CD4-positive, alpha-beta T cell treated with Interleukin-10 for 1 hour (primary cell): ENCODE results near the gene TCIRG1.
"Not testable (repeated sequence)": the region's sequence is repeated elsewhere in the genome, so short reads cannot be mapped to it uniquely, and the experiment has no call there.

Source experiments
- DNase-seq: peaks from one replicate; pipeline ENCODE4 v3.0.0-alpha.2; 2020

TCIRG1 gene, protein sequence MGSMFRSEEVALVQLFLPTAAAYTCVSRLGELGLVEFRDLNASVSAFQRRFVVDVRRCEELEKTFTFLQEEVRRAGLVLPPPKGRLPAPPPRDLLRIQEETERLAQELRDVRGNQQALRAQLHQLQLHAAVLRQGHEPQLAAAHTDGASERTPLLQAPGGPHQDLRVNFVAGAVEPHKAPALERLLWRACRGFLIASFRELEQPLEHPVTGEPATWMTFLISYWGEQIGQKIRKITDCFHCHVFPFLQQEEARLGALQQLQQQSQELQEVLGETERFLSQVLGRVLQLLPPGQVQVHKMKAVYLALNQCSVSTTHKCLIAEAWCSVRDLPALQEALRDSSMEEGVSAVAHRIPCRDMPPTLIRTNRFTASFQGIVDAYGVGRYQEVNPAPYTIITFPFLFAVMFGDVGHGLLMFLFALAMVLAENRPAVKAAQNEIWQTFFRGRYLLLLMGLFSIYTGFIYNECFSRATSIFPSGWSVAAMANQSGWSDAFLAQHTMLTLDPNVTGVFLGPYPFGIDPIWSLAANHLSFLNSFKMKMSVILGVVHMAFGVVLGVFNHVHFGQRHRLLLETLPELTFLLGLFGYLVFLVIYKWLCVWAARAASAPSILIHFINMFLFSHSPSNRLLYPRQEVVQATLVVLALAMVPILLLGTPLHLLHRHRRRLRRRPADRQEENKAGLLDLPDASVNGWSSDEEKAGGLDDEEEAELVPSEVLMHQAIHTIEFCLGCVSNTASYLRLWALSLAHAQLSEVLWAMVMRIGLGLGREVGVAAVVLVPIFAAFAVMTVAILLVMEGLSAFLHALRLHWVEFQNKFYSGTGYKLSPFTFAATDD

DNA sequence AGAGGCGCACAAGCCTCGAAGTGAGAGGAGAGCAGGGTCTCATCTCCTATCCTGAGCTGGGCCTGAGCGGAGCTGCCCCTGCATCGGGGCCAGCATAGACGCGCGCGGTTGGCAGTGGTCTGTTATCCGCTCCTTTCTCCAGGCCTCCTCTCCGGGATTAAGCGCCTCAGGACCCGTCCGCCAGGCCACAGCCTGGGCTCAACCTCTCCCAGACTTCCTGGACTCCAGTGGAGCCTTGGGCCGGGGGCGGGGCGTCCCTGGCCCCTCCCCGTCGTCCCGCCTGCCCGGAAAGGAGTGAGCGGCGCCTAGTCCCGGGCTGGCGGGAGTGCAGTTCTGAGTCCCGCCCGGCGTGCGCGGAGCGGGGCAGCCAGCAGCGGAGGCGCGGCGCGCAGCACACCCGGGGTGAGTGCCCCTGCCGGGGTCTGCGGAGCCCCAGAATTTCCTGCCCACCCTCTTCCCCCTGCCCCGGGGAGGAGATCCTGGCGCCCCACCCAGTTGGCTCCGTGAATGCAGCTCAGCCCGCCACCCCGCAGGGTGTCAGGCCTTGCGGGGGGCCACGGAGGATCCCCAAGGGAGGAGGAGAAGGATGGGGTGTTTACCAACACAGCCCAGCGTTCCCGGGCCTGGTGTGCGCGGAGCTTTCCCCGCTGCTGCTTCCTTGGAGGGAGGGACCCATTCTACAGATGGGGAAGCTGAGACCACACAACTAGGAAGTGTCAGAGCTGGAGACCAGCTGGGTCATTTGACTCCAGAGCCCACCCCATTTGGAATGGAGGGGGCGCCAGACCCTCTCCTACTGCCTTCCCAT is at the start of gene TCIRG1:
TCIRG1 (plus strand) TSS at position 308 of the 808 bp plus-strand sequence. CDS start 2,247 bp downstream, outside the sequence.
- peak; percentile 63 for DNase-seq

DNA sequence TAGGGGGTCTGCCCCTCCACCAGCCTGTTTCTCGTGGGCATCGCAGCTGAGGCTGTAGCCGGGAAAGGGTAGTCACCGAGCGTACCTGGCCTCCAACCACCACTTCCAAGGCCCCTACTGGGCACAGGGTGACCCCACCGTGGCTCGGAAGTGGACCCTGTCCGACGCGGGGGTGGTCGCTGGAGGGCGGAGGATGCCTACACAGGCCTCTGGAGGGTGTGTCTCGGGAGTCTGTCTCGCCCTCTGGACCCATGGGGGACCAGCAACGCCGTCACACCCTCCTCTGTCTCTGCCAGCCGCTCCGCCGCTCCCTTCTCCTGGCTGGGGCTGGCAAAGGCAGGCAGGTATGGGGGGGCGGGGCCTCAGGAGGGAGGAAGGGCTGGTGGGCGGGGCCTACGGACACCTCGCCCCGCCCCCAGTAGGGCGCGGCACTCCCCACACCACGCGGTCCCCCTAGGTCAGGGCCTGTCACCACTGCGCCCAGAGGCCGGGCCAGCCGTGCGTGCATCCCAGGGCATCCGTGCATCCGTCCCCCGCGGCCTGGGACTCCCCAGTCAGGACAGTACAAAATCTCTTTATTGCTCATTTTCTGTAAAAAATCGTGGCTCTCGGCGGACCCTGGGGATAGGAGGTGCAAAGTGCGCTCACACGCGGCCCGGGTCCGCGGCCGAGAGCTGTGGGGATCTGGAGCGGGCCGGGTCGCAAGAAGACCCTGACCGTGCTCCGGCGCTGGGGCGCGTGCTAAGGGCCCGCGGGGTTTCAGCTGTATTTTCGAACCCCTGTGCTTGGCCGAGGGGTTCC is 48.1 kb upstream of the TCIRG1 start:
- not testable (repeated sequence) for DNase-seq

DNA sequence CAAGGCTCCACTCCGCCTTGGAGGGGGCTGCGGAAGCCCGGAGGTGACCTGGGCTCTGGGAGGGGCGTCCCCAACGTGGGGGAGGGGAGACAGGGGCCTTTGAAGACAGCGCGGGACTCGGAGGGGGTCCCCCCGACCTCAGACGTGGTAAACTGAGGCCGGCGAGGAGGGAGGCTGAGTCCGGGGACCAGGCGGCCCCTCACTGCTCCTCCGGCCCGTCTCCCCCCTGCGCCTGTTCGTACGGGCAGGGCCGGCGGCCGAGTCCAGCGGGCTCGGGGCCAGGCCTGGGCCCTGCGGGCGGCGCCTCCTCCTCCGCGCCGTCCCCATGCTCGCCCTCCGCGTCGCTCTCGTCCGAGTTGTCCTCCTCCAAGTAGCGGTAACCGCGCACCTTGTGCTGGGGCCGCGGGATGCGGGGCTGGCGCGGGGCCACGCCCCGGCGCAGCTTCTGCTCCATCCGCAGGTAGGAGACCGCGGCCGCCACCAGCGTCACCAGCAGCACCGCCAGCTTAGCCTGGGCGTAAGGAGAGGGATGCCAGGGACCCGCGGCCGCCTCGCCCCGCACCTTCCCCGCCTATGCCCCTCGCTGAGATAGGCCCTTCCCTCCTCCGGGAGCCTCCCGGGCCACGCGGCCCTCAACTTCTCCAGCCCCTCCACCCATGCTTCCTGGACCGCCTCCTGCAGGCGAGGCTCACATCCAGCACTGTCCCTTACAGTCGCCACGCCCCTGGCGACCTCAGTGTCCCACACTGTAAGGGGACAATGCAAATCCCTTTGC is 47.3 kb upstream of the TCIRG1 start:
- DNase-seq: not testable (repeated sequence)

DNA sequence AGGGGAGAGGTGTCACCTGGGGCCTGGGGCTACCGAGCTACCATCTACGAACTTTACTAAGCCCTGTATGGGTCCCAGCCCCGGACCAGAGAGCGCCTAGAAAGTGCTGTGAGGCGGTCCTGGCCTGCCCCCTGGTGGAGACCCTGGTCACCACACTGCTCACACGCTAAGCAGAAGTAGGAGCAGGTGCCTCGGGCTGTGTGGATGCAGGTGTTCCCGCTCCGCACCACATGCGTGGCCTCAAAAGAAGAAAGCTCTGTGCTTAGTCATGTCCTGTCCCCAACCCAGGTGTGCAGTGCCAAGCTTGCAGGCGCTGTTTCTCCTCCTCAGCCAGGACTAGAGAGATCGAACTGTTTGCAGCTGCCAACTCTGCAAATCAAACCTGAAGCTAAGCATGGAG is 45.0 kb upstream of the TCIRG1 start:
- DNase-seq: peak; percentile 60

DNA sequence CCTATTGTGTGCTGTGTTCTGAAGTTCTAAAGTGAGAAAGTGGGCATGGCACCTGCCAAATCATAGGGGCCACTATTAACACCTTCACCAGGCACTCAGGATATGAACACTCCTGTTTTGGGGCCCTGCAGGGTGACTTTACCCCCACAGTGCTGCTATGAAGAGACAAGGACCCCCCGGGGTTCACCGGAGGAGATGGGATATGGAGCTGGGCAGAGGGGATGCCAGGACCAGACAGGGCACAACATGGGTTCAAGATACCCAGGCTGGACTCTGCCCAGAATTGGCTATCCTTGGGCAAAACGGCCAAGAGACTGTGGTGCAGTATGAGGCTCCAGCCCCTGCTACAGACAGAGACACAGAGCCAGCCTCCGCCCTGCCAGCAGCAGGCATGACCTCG is 44.4 kb upstream of the TCIRG1 start:
- not testable (repeated sequence) for DNase-seq

DNA sequence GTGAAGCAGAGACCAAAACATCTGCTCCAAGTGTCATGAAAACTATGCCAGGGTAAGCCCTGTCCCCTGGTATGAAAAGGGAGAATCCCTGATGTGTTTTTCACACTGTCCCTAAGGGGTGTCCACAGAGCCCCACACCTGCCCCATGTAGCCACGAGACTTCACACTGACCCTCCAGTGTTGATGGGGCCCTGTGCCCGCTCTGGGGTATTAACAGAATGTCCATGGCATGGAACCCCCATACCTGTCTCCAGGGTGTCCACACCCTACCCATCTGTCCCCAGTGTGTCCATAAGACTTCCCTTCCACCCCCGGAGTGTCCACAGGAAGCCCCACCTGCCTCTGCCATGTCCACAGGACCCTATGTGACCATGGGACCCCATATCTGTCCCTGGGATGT is 43.7 kb upstream of the TCIRG1 start:
- DNase-seq: not testable (repeated sequence)

DNA sequence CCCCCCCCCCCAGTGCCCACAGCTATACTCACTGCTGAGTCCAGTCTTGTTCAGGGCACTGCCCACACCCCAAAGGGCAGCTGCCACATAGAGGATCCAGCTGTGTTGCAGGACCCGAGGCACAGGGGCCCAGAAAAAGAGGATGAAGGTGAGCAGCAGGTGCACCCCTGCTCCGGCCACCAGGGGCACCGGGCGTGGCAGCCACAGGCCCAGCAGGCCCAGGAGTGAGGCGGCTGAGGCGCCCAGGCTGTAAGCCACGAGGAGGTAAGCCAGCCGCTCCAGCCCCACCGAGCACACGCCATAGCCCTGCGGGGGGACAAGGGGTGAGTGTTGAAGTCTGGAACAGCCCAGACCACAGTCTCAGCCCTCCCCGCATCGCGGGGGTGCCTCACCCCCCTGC is 43.2 kb upstream of the TCIRG1 start:
- DNase-seq: not testable (repeated sequence)

DNA sequence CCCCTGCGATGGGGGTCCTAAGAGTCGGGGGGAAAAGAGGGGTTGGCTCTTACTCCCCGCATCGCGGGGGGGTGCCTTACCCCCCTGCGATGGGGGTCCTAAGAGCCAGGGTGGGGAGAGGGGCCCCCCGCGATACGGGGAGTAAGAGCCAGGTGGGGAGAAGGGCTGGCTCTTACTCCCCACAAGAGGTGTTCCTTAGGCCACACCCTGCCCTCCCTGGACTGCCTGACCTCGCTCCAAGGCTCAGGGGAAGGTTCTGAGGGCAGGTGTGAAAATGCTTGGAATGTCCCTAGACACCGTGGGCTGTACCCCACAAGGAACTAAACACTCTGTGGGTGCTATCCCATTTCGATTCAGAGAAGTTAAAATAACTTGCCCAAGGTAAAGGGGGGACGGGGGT is 42.8 kb upstream of the TCIRG1 start:
- DNase-seq: no peak

DNA sequence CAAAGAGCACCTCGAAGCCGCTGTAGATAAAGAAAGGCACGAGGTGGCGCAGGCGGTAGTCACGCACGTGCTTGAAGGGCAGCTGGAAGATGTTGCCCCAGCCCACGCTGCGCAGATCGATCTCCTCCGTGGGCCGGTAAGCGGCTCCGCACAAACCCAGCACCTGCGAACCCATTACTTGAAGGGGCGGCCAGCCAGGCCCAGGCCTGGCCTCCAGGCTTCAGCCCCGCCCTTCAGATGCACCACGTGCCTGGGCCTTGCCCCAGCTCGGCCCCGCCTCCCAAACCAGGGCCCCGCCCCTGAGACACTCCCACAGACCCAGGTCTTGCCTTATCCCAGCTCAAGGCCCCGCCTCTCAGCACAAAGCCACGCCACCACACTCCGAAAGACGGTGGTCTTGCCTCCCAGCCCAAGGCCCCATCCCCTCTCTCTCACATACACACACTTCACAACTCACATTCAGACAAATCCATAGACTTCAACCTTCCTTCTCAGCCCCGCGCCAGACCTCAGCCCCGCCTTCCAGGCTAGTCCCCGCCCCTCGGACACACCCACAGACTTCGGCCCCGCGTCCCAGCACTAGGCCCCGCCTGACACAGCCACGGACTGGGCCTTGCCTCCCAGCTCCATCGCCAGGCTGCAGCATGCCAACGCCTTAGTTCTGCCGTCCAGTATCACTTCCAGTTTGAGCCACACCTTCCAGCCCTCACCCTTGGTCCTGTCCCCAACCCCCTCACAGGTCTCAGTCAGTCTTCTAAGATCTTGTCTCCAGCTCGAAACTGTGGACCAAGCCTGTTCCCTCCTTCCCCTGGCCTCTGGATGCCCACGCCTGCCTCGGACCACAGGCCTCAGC is 42.0 kb upstream of the TCIRG1 start:
- DNase-seq: peak; percentile 42

DNA sequence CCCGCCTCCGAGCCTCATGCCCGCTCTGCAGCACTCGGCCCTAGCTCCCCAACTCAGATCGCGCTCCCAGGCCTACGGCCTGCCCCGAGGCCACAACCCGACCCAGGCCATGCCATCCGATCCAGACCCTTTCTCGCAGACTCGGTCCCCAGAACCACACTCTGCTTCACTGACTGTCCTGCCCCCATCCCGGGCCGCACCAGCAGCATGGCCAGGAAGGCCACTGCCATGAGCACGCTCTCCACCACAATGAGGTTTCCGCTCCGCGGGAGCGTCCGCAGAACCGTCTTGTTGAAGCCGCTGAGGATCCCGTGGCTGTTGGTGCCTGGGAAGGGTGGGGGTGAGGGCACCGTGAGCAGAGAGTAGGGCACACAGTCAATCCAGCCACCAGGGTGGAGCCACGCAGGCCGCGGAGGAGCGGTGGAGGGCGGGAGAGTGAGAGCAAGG is 41.3 kb upstream of the TCIRG1 start:
- no peak for DNase-seq

DNA sequence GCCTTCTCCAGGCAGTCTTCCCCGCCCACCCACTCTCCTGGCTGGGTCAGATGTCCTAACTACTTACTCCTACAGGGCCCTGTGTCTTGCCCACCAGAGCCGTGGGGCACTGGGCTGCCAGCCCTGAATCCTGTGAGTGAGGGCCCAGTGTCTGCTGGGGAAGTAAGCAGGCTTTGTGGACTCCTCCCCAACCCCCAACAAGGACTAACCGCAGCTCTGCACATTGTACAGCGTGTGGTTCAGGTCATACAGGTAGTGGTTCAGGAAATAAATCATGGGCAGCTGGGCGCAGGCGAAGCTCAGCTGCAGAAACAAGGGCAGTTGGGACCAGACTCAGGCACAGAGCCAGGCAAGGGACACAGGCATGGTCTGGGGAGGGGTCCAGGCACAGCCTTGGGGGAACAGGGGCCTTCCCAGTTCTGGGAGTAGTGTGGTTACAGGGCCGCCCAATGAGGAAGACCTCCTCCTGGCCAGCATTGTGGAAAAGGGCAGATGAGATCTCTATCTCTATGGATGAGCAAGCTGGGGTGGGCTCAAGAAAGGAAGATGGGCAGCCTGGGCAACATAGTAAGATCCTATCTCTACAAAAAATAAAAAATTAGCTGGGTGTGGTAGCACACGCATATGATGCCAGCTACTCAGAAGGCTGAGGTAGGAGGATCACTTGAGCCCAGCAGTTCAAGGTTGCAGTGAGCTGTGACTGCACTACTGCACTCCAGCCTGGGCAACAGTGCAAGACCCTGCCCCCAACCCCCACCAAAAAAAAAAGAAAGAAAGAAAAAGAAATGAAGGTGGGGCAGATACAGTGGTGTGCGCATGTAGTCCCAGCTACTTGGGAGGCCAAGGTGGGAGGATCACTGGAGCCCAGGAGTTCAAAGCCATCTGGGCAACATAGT is 40.4 kb upstream of the TCIRG1 start:
- DNase-seq: peak; percentile 13

DNA sequence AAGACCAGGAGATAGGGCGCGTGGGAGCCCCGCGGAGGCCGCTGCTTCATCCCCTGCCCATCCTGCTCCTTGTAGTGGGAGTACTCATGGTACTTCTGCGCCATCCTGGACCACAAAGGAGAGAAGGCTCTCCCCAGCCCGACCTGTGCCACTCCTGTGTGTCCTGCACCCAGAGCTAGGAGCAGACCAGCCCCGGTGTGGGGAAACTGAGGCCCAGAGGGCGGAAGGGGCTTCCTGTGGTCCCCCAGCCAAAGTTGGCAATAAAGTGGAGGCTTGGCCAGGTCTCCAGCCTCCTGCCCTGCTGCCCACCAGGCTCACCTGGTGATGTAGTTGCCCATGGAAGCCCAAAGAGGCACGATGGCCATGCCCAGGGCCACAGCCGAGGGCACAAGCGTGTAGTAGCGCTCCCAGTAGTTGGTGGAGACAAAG is 39.6 kb upstream of the TCIRG1 start:
- DNase-seq: no peak

DNA sequence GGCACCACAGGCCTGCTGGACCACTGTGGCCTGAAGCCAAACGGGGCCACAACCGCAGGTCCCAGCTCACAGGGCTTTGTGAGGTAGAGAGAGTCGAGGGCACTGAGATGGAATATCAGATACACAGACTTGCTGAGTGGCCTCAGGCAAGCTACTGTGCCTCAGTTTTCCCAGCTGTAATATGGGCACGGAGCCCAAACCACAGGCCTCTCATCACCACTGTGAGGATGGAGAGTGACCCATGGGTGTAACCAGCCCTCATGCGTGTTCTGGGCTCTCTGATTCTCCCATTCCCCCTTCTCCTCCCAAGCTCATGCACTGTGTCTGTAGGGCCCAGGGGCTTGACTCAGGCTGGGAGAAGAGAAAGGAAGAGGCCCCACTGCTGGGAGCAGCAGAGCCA is 39.1 kb upstream of the TCIRG1 start:
- DNase-seq: no peak

DNA sequence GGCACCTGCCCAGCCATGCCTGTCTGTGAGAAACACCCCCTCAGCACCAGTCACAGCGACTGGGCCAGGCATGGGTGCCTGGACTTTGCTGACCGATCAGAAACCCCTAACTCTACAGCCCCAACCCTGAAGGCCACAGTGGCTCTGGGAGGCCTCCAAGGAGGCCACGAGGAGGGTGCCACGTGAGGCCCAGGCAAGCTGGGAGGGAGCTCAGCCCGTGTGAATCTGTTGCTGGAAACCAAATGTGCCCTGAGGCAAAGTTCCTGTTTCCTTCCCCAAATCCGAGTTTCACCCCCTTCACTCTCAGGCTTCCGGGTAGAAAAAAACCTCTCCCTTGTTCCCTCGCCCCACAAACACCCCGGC is 36.3 kb upstream of the TCIRG1 start:
- DNase-seq: no peak

DNA sequence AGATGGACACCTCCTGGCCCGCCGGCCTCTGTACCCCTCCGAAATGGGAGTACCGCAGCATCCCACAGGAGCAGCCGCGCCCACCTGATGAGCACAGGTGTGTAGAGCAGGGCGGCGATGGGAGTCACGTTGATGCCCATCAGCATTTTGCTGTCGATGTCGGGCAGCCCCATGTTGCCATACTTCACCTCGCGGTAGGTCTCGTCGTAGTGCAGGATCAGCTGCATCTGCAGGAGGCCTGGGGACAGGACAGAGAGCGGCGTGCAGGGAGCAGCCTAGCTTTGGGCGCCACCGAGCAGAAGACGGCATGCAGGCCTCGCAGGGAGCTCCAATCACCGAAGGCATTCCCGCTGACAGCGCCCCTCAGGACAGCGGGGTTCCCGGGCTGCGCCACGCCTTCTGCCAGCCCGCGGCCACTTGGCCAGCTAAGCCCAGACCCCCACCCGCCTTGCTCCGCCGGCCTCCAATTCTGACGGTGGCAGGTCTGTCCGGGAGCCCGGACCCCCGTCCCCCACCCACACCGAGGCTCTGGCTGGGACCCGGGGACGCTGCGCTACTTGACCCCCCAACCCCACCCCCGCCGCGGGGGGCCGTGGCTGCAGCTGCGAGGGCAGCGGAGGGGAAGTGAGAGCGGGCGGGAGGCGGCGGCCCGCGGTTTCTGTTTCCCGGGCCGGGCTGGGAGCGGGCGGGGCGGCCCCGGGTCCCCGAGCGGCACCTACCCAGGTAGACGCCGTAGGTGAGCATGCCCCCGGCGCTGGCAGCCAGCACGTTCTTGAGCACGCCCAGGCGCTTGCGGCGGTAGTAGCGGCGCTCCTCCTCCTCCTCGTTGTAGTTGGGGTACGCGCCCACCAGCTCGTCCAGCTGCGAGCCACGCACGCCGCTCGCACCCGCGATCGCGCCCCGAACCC is 35.6 kb upstream of the TCIRG1 start:
- peak; percentile 65 for DNase-seq

DNA sequence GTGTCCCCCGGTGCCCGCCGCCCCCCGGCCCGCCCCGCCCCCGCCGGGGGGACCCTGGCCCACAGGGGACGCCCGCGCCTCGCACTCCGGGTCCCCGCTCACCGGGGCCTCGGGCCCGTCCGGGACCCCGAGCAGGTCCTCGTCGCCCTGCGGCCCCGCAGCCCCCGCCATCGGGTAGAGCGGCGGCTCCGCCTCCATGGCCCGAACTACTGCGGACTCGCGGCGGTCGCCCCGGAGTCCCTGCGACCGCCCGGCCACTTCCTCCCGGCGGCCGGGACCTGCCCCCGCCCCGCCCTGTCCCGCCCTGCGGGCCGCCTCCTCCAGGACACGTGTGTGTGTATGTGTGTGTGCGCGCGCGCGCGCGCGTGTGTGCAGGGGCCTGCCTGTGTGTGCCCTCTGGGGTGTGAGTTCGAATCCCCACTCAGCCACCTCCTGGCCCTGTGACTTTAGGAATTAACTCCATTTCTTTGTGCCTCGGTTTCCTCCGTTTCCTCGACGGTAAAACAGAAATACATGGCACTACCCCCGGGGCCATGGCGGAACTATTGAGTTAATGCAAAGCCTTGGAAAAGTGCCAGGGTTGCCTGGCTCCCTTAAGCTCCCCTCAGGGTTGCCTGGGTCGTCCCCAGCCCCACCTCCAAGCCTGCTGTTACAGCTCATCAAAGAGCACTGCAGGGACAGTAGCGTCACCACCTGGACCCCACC is 34.8 kb upstream of the TCIRG1 start, which contains the start of gene UNC93B1:
UNC93B1 (minus strand) TSS at position 252 of the 705 bp plus-strand sequence; CDS start at position 198, 54 bp downstream.
- DNase-seq: peak; percentile 85
